HG03575 (cell line): ENCODE measurements around the gene SLC15A5.

Experiments used
- ATAC-seq: cut with Tn5 transposase; IDR thresholded peaks from one replicate; pipeline ENCODE4 v1.9.1; 2021; ENCODE audit not compliant: unreplicated experiment, insufficient number of reproducible peaks, low FRiP score; ENCODE audit errors: extremely low read depth

SLC15A5 gene

GRCh38 chr12:16198884-16199283 is 78.6 kb downstream of the SLC15A5 start:
- peak; percentile 66 for ATAC-seq

GRCh38 chr12:16197600-16197999 is 79.9 kb downstream of the SLC15A5 start:
- no peak for ATAC-seq

- ATAC-seq = no peak
Measured at GRCh38 chr12:16189849-16190248, 87.6 kb downstream of the SLC15A5 start.

GRCh38 chr12:16187660-16188059 is 89.8 kb downstream of the SLC15A5 start:
- no peak for ATAC-seq

GRCh38 chr12:16184681-16185080 is 92.8 kb downstream of the SLC15A5 start:
- ATAC-seq = no peak

GRCh38 chr12:16183541-16183940 is 93.9 kb downstream of the SLC15A5 start:
- ATAC-seq = no peak

GRCh38 chr12:16175840-16176239 is 101.6 kb downstream of the SLC15A5 start:
- ATAC-seq = no peak

- ATAC-seq = no peak
Measured at GRCh38 chr12:16174282-16174681, 103.2 kb downstream of the SLC15A5 start.

- no peak for ATAC-seq
Measured at GRCh38 chr12:16171348-16171747, 106.1 kb downstream of the SLC15A5 start.

GRCh38 chr12:16168078-16168477 is 109.4 kb downstream of the SLC15A5 start:
- ATAC-seq = no peak

GRCh38 chr12:16166563-16167470 is 110.7 kb downstream of the SLC15A5 start:
- ATAC-seq = no peak

- no peak for ATAC-seq
Measured at GRCh38 chr12:16165506-16165905, 112.0 kb downstream of the SLC15A5 start.

- no peak for ATAC-seq
Measured at GRCh38 chr12:16163901-16164300, 113.6 kb downstream of the SLC15A5 start.

GRCh38 chr12:16163146-16163545 is 114.3 kb downstream of the SLC15A5 start:
- ATAC-seq = no peak

GRCh38 chr12:16159571-16159970 is 117.9 kb downstream of the SLC15A5 start:
- no peak for ATAC-seq

- no peak for ATAC-seq
Measured at GRCh38 chr12:16158050-16158449, 119.4 kb downstream of the SLC15A5 start.

- ATAC-seq = no peak
Measured at GRCh38 chr12:16155938-16156337, 121.5 kb downstream of the SLC15A5 start.

GRCh38 chr12:16154990-16155389 is 122.5 kb downstream of the SLC15A5 start:
- ATAC-seq = no peak

- ATAC-seq = no peak
Measured at GRCh38 chr12:16152885-16153673, 124.4 kb downstream of the SLC15A5 start.

- no peak for ATAC-seq
Measured at GRCh38 chr12:16150276-16150675, 127.2 kb downstream of the SLC15A5 start.
